ENCODE measurements around the gene ADGRG2. TPM values are rescaled to one million over a fixed set of nuclear protein-coding genes. Genes with fewer than 3 reads are reported as not detected.

ADGRG2 gene
- total RNA-seq, 1 experiment from 2014 or later, result not detected

DNA sequence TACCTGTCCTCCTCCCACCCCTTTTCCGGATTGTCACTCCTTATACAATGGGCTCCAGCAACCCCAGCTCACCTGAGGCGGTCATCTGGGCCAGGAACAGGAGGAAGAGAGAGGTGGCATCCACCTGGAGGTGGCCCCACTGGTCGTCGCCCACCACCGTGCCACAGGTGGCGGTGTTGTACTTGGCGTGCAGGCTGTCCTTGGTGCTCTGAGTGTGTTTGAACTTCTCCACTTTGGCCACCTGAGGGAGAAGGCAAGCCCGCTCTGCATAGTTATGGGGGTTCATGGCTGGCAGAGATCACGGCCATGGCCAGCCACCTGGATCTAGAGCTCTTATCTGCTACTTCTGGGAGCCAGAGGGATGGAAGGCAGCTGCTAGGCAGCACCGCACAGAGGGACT lies 171.2 kb downstream of the ADGRG2 start:
- no peak for DNase-seq (ENCODE audit: low read depth, low spot score)
- Histone ChIP-seq H3K79me2 (ENCODE audit: insufficient read depth, low read length) (no peaks in the 10 kb centered on the region), H2AFZ (ENCODE audit: low read depth, low read length, poor library complexity, severe bottlenecking) (no peak overlapping the region), H3K4me1 (ENCODE audit: control insufficient read depth in 1 of 2, insufficient read depth in 2 of 2, low read length in 2 of 2) (no peaks in the 10 kb centered on the region; a peak in 1 of 4 replicates), H3K9me3 (ENCODE audit: control insufficient read depth in 1 of 2, insufficient read depth in 1 of 2, low read depth in 1 of 2, low read length in 2 of 2) (no peaks in the 10 kb centered on the region), H3K4me2 (ENCODE audit: low read length) (no peak overlapping the region), H3K4me3 (replicated peaks in 1 of 2; ENCODE audit: low read depth in 1 of 2, low read length in 2 of 2) (no peak overlapping the region), H3K27me3 (ENCODE audit: insufficient read depth, low read length) (no peaks in the 10 kb centered on the region), H3K9me2 (ENCODE audit: insufficient read depth) (no peaks in the 10 kb centered on the region), H4K20me1 (ENCODE audit: insufficient read depth) (no peaks in the 10 kb centered on the region), H3K27ac (ENCODE audit: low read depth, low read length) (no peak overlapping the region), H3K9ac (ENCODE audit: low read length) (no peak overlapping the region), H3K36me3 (ENCODE audit: control insufficient read depth in 1 of 2, insufficient read depth in 2 of 2, low read length in 2 of 2) (no peaks in the 10 kb centered on the region)
- intact Hi-C loops (cut with micrococcal nuclease), result no loop called here
- ChIA-PET POLR2A (no interaction called here), CTCF (no interaction called here), RAD21 (ENCODE audit: low non-redundant PET in 1 of 2, low total read pairs in 2 of 2, uncharacterized antibody in 2 of 2, unreplicated experiment in 2 of 2) (no interaction called here)
- BruUV-seq (replicated peaks), result no TSS peak
- TF ChIP-seq SIN3A (IDR thresholded peaks at IDR 0.05; ENCODE audit: low read depth) (no peak), YY1 (IDR thresholded peaks at IDR 0.05; ENCODE audit: extremely low read depth, insufficient replicate concordance, low read depth, low read length) (no peak), RAD21 (IDR thresholded peaks at IDR 0.05; ENCODE audit: low read depth) (peak; percentile 21; the same call in 1 of the 2 replicates), TCF7L2 (IDR thresholded peaks at IDR 0.05; ENCODE audit: borderline replicate concordance, extremely low read depth, insufficient read depth, insufficient read length) (no peak)
- TF ChIP-seq, protein P1, sequence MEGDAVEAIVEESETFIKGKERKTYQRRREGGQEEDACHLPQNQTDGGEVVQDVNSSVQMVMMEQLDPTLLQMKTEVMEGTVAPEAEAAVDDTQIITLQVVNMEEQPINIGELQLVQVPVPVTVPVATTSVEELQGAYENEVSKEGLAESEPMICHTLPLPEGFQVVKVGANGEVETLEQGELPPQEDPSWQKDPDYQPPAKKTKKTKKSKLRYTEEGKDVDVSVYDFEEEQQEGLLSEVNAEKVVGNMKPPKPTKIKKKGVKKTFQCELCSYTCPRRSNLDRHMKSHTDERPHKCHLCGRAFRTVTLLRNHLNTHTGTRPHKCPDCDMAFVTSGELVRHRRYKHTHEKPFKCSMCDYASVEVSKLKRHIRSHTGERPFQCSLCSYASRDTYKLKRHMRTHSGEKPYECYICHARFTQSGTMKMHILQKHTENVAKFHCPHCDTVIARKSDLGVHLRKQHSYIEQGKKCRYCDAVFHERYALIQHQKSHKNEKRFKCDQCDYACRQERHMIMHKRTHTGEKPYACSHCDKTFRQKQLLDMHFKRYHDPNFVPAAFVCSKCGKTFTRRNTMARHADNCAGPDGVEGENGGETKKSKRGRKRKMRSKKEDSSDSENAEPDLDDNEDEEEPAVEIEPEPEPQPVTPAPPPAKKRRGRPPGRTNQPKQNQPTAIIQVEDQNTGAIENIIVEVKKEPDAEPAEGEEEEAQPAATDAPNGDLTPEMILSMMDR (IDR thresholded peaks at IDR 0.05 in 2 of 3, conservative IDR thresholded peaks at IDR 0.05 in 1 of 3; ENCODE audit: borderline replicate concordance in 1 of 3, insufficient read depth in 1 of 3, low read depth in 2 of 3, low read length in 2 of 3), result peak in 2 of 3 experiments; percentile 8 to 38; a peak in 2 of 6 replicates
- no peak for ATAC-seq

DNA sequence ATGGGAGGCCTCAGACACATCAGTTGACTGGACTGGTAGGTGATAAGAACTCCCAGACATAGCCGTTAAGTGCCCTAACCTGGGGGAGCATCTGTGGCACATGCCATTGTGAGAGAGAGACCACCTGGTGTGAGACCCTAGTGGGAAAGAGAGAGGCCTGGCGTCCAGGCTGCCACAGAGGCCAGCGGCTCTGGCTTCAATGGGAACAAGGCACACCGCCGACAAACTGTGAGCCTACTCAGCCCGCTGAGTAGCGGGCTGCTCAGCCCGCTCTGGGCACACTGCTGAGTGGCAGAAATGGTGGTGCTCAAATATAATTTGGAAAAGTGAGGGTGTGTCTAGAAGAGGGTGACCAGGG lies 172.3 kb downstream of the ADGRG2 start:
- TF ChIP-seq CBX3 (IDR thresholded peaks at IDR 0.05; ENCODE audit: low read depth) (no peak), POLR2A (IDR thresholded peaks at IDR 0.05; ENCODE audit: borderline replicate concordance, extremely low read depth, insufficient read depth, insufficient read length) (no peak), FOSL1 (IDR thresholded peaks at IDR 0.05; ENCODE audit: low read depth) (no peak)
- TF ChIP-seq, protein P2, sequence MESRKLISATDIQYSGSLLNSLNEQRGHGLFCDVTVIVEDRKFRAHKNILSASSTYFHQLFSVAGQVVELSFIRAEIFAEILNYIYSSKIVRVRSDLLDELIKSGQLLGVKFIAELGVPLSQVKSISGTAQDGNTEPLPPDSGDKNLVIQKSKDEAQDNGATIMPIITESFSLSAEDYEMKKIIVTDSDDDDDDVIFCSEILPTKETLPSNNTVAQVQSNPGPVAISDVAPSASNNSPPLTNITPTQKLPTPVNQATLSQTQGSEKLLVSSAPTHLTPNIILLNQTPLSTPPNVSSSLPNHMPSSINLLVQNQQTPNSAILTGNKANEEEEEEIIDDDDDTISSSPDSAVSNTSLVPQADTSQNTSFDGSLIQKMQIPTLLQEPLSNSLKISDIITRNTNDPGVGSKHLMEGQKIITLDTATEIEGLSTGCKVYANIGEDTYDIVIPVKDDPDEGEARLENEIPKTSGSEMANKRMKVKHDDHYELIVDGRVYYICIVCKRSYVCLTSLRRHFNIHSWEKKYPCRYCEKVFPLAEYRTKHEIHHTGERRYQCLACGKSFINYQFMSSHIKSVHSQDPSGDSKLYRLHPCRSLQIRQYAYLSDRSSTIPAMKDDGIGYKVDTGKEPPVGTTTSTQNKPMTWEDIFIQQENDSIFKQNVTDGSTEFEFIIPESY (IDR thresholded peaks at IDR 0.05; ENCODE audit: extremely low read depth, insufficient replicate concordance, low read length), result no peak
- Histone ChIP-seq H3K9me3 (ENCODE audit: control insufficient read depth in 1 of 2, insufficient read depth in 1 of 2, low read depth in 1 of 2, low read length in 2 of 2) (no peaks in the 10 kb centered on the region), H3K36me3 (ENCODE audit: control insufficient read depth in 1 of 2, insufficient read depth in 2 of 2, low read length in 2 of 2) (no peaks in the 10 kb centered on the region), H3K4me1 (ENCODE audit: control insufficient read depth in 1 of 2, insufficient read depth in 2 of 2, low read length in 2 of 2) (no peaks in the 10 kb centered on the region; a peak in 1 of 4 replicates), H3K9ac (ENCODE audit: low read length) (no peak overlapping the region), H3K27ac (ENCODE audit: low read depth, low read length) (no peak overlapping the region), H3K9me2 (ENCODE audit: insufficient read depth) (no peaks in the 10 kb centered on the region), H3K4me3 (replicated peaks in 1 of 2; ENCODE audit: low read depth in 1 of 2, low read length in 2 of 2) (no peak overlapping the region), H3K4me2 (ENCODE audit: low read length) (no peak overlapping the region), H3K27me3 (ENCODE audit: insufficient read depth, low read length) (no peaks in the 10 kb centered on the region), H2AFZ (ENCODE audit: low read depth, low read length, poor library complexity, severe bottlenecking) (no peak overlapping the region), H3K79me2 (ENCODE audit: insufficient read depth, low read length) (no peaks in the 10 kb centered on the region), H4K20me1 (ENCODE audit: insufficient read depth) (no peaks in the 10 kb centered on the region)
- DNase-seq (ENCODE audit: low read depth, low spot score) (no peak), ATAC-seq (no peak)
- intact Hi-C loops (cut with micrococcal nuclease), result no loop called here
- ChIA-PET RAD21 (ENCODE audit: low non-redundant PET in 1 of 2, low total read pairs in 2 of 2, uncharacterized antibody in 2 of 2, unreplicated experiment in 2 of 2) (no interaction called here), CTCF (interaction anchor here (1.3 kb wide), 1 partner anchor 384 kb away, joined by 3 read pairs; no protein-coding TSS in a partner anchor), POLR2A (no interaction called here)
- no TSS peak for BruUV-seq (replicated peaks)

Measured in HCT116 (cell line).